OCI-LY1 (cell line): Measurements from ENCODE around the gene ANKS1A.
A peak's percentile ranks its signal among the peaks of the same experiment; 100 is the strongest.
"Not testable (repeated sequence)": the region's sequence is repeated elsewhere in the genome, so short reads cannot be mapped to it uniquely, and the experiment has no call there.

Experiments
- H2AFZ ChIP-seq: fragments of 200-600 bp; sonication (generic), shearing (Covaris generic); 2 replicates; pipeline ENCODE4 v1.6.0; 2014; ENCODE audit warnings: antibody characterized with exemption, mild to moderate bottlenecking, low read length
- H3F3A ChIP-seq: fragments of 200-600 bp; sonication (generic), shearing (Covaris generic); 2 replicates; pipeline ENCODE4 v1.6.0; 2014; ENCODE audit warnings: mild to moderate bottlenecking, antibody characterized with exemption, low read length, moderate library complexity; ENCODE audit not compliant: insufficient read depth
- H3K27ac ChIP-seq: fragments of 200-600 bp; sonication (generic); 2 replicates; pipeline ENCODE4 v1.5.1; 2014; ENCODE audit warnings: low read length, mixed run types, mild to moderate bottlenecking, low read depth; ENCODE audit not compliant: poor library complexity, severe bottlenecking
- H3K27me3 ChIP-seq: fragments of 200-600 bp; sonication (generic); 2 replicates; pipeline ENCODE4 v1.6.0; 2014; ENCODE audit warnings: antibody characterized with exemption, mild to moderate bottlenecking, low read length, moderate library complexity; ENCODE audit not compliant: insufficient read depth
- H3K36me3 ChIP-seq: fragments of 200-600 bp; sonication (generic); 2 replicates; pipeline ENCODE4 v1.6.1; 2014; ENCODE audit warnings: mild to moderate bottlenecking, antibody characterized with exemption, low read length, moderate library complexity, mixed read lengths; ENCODE audit not compliant: insufficient read depth
- H3K4me1 ChIP-seq: fragments of 200-600 bp; sonication (generic); 2 replicates; pipeline ENCODE4 v1.5.1; 2014; ENCODE audit warnings: mild to moderate bottlenecking, low read length, moderate library complexity; ENCODE audit not compliant: insufficient read depth, severe bottlenecking
- H3K4me2 ChIP-seq: fragments of 200-600 bp; sonication (generic), shearing (Covaris generic); 2 replicates; pipeline ENCODE4 v1.6.1; 2014; ENCODE audit warnings: low read length
- H3K4me3 ChIP-seq: fragments of 200-600 bp; sonication (generic); 2 replicates; pipeline ENCODE4 v1.5.1; 2014; ENCODE audit warnings: low read length, low read depth, mild to moderate bottlenecking, mixed read lengths; ENCODE audit not compliant: poor library complexity, severe bottlenecking
- H3K79me2 ChIP-seq: fragments of 200-600 bp; shearing (Covaris generic); 2 replicates; pipeline ENCODE4 v1.6.1; 2016; ENCODE audit warnings: mixed run types, low read length, mixed read lengths; ENCODE audit not compliant: insufficient read depth
- H3K9ac ChIP-seq: fragments of 200-600 bp; sonication (generic), shearing (Covaris generic); 2 replicates; pipeline ENCODE4 v1.6.1; 2014; ENCODE audit warnings: mild to moderate bottlenecking, low read length, mixed read lengths
- H3K9me2 ChIP-seq: fragments of 200-600 bp; sonication (generic), shearing (Covaris generic); 2 replicates; pipeline ENCODE4 v1.6.1; 2014; ENCODE audit warnings: low read depth, mild to moderate bottlenecking, low read length, mixed read lengths
- H3K9me3 ChIP-seq: fragments of 200-600 bp; shearing (Covaris generic); 2 replicates; pipeline ENCODE4 v1.6.1; 2014; ENCODE audit warnings: low read length, mixed read lengths
- H4K20me1 ChIP-seq: fragments of 200-600 bp; sonication (generic), shearing (Covaris generic); 2 replicates; pipeline ENCODE4 v1.6.0; 2016; ENCODE audit warnings: mild to moderate bottlenecking, low read length; ENCODE audit not compliant: insufficient read depth
- EZH2 ChIP-seq: fragments of 200-600 bp; sonication (generic), shearing (Covaris generic); IDR thresholded peaks from 2 replicates; pipeline ENCODE4 v1.8.0; 2017; ENCODE audit warnings: borderline replicate concordance, mixed run types, mild to moderate bottlenecking, antibody characterized with exemption, low read length, moderate library complexity, mixed read lengths
- TF ChIP-seq, protein P1 (sequence below): fragments of 200-600 bp; sonication (generic), shearing (Covaris generic); IDR thresholded peaks from 2 replicates; pipeline ENCODE4 v1.5.1; 2017; ENCODE audit warnings: mild to moderate bottlenecking, antibody characterized with exemption, low read length, moderate library complexity, mixed read lengths

ANKS1A gene, protein sequence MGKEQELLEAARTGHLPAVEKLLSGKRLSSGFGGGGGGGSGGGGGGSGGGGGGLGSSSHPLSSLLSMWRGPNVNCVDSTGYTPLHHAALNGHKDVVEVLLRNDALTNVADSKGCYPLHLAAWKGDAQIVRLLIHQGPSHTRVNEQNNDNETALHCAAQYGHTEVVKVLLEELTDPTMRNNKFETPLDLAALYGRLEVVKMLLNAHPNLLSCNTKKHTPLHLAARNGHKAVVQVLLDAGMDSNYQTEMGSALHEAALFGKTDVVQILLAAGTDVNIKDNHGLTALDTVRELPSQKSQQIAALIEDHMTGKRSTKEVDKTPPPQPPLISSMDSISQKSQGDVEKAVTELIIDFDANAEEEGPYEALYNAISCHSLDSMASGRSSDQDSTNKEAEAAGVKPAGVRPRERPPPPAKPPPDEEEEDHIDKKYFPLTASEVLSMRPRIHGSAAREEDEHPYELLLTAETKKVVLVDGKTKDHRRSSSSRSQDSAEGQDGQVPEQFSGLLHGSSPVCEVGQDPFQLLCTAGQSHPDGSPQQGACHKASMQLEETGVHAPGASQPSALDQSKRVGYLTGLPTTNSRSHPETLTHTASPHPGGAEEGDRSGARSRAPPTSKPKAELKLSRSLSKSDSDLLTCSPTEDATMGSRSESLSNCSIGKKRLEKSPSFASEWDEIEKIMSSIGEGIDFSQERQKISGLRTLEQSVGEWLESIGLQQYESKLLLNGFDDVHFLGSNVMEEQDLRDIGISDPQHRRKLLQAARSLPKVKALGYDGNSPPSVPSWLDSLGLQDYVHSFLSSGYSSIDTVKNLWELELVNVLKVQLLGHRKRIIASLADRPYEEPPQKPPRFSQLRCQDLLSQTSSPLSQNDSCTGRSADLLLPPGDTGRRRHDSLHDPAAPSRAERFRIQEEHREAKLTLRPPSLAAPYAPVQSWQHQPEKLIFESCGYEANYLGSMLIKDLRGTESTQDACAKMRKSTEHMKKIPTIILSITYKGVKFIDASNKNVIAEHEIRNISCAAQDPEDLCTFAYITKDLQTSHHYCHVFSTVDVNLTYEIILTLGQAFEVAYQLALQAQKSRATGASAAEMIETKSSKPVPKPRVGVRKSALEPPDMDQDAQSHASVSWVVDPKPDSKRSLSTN

DNA sequence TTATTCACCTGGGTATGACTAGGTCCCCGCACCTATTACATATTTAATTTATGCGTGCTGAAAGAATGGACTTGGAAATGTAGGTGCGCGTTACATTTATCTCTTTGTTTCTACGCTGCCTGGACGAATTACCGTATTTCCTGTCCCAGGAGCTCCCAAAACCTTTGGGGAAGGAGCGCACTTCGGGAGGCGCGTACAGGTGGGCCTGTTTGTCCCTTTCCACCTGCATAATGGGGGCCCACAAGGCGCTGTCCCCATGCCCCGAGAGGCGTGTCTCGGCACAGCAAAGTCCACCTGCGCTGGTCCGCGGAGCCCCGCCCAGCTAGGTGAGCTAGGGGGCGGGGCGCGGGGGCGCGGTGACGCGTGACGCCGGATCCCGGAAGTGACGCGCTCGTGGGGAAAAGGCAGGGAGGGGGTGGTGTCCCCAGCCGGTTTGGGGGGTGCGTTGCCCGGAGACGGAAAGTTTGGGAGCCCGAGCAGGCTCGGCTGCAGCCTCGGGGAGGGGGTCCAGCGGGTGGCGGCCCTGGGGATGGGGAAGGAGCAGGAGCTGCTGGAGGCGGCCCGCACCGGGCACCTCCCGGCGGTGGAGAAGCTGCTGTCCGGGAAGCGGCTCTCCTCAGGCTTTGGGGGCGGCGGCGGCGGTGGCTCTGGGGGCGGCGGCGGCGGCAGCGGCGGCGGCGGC, at the start of gene ANKS1A:
TSS of gene ANKS1A (plus strand) at position 382 of the 682 bp plus-strand sequence. CDS start at position 530, 148 bp downstream.
- 0 out of 2 replicates have a peak, but pooled peaks cover 3% of the 10 kb centered on the region for H3F3A ChIP-seq
- H2AFZ ChIP-seq: peak within 1 kb of the TSS; percentile 73
- H3K9ac ChIP-seq: peak within 1 kb of the TSS; percentile 94
- no peaks in the 10 kb centered on the region for H3K9me2 ChIP-seq
- H3K4me1 ChIP-seq: peaks cover 49% of the 10 kb centered on the region
- H3K27ac ChIP-seq: peak within 1 kb of the TSS; percentile 62
- no peaks in the 10 kb centered on the region for H4K20me1 ChIP-seq
- peaks cover 11% of the 10 kb centered on the region for H3K79me2 ChIP-seq
- H3K4me2 ChIP-seq: peak within 1 kb of the TSS; percentile 88
- H3K4me3 ChIP-seq: peak within 1 kb of the TSS; percentile 96
- TF ChIP-seq, protein P1, sequence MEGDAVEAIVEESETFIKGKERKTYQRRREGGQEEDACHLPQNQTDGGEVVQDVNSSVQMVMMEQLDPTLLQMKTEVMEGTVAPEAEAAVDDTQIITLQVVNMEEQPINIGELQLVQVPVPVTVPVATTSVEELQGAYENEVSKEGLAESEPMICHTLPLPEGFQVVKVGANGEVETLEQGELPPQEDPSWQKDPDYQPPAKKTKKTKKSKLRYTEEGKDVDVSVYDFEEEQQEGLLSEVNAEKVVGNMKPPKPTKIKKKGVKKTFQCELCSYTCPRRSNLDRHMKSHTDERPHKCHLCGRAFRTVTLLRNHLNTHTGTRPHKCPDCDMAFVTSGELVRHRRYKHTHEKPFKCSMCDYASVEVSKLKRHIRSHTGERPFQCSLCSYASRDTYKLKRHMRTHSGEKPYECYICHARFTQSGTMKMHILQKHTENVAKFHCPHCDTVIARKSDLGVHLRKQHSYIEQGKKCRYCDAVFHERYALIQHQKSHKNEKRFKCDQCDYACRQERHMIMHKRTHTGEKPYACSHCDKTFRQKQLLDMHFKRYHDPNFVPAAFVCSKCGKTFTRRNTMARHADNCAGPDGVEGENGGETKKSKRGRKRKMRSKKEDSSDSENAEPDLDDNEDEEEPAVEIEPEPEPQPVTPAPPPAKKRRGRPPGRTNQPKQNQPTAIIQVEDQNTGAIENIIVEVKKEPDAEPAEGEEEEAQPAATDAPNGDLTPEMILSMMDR: no peak
- TF ChIP-seq EZH2: no peak
- no peaks in the 10 kb centered on the region for H3K27me3 ChIP-seq
- H3K36me3 ChIP-seq: peaks cover 6% of the 10 kb centered on the region; the same call in 1 of the 2 replicates
- no peaks in the 10 kb centered on the region for H3K9me3 ChIP-seq

DNA sequence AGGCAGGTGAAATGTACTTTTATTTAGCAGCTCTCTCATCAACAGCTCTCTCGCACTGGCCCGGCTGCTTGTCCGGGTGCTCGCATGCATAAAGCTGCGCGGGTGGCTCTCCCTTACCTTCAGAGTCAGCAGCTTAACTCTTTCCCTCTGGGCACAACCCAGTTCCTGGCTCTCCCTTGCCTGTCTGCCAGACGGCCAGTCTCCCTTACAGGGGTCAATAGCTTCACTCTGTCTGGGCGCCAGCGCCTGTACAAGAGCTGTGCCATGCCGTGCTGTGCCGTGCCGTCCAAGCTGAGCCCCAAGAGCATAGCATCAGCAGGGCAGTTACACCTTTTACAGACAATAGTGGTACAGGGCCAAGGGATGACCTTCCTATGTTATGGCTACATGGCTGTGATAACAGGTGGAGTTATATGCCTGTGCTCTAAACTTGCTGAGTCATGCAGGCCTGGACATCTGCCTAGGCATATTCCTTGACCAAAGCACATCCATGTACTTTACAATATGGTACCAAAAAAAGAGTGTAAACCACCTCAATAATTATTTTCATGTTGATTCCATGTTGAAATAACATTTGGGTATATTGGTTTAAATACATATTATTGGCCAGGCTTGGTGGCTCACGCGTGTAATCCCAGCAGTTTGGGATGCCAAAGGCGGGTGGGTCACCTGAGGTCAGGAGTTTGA, 49.2 kb upstream of the ANKS1A start:
- H3K27ac ChIP-seq: no peak overlapping the region
- peaks cover 47% of the 10 kb centered on the region for H3K36me3 ChIP-seq
- H3K79me2 ChIP-seq: no peaks in the 10 kb centered on the region
- no peak overlapping the region for H3K4me3 ChIP-seq
- H3K4me2 ChIP-seq: no peak overlapping the region
- H3K4me1 ChIP-seq: no peaks in the 10 kb centered on the region
- TF ChIP-seq EZH2: no peak
- TF ChIP-seq, protein P1: no peak
- no peaks in the 10 kb centered on the region for H3K9me3 ChIP-seq
- no peaks in the 10 kb centered on the region for H3K9me2 ChIP-seq
- no peaks in the 10 kb centered on the region for H3K27me3 ChIP-seq
- H4K20me1 ChIP-seq: no peaks in the 10 kb centered on the region
- H2AFZ ChIP-seq: no peak overlapping the region
- no peaks in the 10 kb centered on the region for H3F3A ChIP-seq
- no peak overlapping the region for H3K9ac ChIP-seq

DNA sequence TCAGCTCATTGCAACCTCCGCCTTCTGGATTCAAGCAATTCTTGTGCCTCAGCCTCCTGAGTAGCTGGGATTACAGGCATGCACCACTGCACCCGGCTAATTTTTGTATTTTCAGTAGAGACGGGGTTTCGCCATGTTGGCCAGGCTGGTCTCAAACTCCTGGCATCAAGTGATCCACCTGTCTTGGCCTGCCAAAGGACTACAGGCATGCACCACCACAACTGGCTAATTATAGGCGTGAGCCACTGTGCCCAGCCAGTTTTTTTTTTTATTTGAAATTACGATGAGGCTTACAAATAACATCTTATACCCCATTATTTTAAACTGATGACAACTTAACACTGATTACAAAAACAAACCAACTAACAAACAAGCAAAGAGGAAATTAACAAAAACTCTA, 40.0 kb upstream of the ANKS1A start:
- not testable (repeated sequence) for H3K79me2 ChIP-seq, H3K9ac ChIP-seq, H3F3A ChIP-seq, H3K9me2 ChIP-seq, H3K9me3 ChIP-seq, H3K4me1 ChIP-seq, H2AFZ ChIP-seq, H4K20me1 ChIP-seq, H3K27ac ChIP-seq, H3K4me3 ChIP-seq, H3K4me2 ChIP-seq, H3K27me3 ChIP-seq
- peaks cover 20% of the 10 kb centered on the region; the same call in 1 of the 2 replicates for H3K36me3 ChIP-seq
